OCI-LY3 (cell line): Measurements from ENCODE around the gene GZMM.

Experiments used
- H2AFZ ChIP-seq: fragments of 200-600, 300-600 bp; shearing (Covaris generic); 2 replicates; pipeline ENCODE4 v1.6.0; 2014; ENCODE audit warnings: antibody characterized with exemption, low read depth, low read length
- H3K27ac ChIP-seq: fragments of 200-600, 300-600 bp; sonication (generic); 2 replicates; pipeline ENCODE4 v1.5.1; 2014; ENCODE audit warnings: mild to moderate bottlenecking, low read length, moderate library complexity, mixed read lengths
- H3K27me3 ChIP-seq: fragments of 200-600, 300-600 bp; sonication (generic); 2 replicates; pipeline ENCODE4 v1.6.1; 2014; ENCODE audit warnings: low read depth, low read length, mixed read lengths
- H3K36me3 ChIP-seq: fragments of 200-600, 300-600 bp; sonication (generic); replicated peaks from 2 replicates; pipeline ENCODE3; 2014; ENCODE audit warnings: low read depth, low read length, mixed read lengths
- H3K4me1 ChIP-seq: fragments of 300-600, 200-600 bp; sonication (generic); 2 replicates; pipeline ENCODE4 v1.6.1; 2014; ENCODE audit warnings: low read length, mixed read lengths
- H3K4me2 ChIP-seq: fragments of 200-600, 300-600 bp; sonication (generic); 2 replicates; pipeline ENCODE4 v1.6.1; 2014; ENCODE audit warnings: low read length, mixed read lengths
- H3K4me3 ChIP-seq: fragments of 300-600, 200-600 bp; sonication (generic); 2 replicates; pipeline ENCODE4 v1.5.1; 2014; ENCODE audit warnings: antibody characterized with exemption, mild to moderate bottlenecking, low read length, moderate library complexity
- H3K79me2 ChIP-seq: fragments of 300-600, 200-600 bp; shearing (Covaris generic); 2 replicates; pipeline ENCODE4 v1.6.1; 2014; ENCODE audit warnings: mild to moderate bottlenecking, low read length, mixed read lengths
- H3K9ac ChIP-seq: fragments of 300-600, 200-600 bp; shearing (Covaris generic); 2 replicates; pipeline ENCODE4 v1.6.0; 2014; ENCODE audit warnings: mild to moderate bottlenecking, low read length, moderate library complexity
- H3K9me3 ChIP-seq: fragments of 200-600, 300-600 bp; shearing (Covaris generic); 2 replicates; pipeline ENCODE4 v1.6.1; 2014; ENCODE audit warnings: low read length, mixed read lengths; ENCODE audit not compliant: insufficient read depth
- H4K20me1 ChIP-seq: fragments of 200-600, 300-600 bp; sonication (generic); 2 replicates; pipeline ENCODE4 v1.6.1; 2016; ENCODE audit warnings: low read length, mixed read lengths; ENCODE audit not compliant: insufficient read depth
- EZH2phosphoT487 ChIP-seq: fragments of 200-600 bp; shearing (Covaris generic); IDR thresholded peaks from 2 replicates; pipeline ENCODE4 v1.6.1; 2018; ENCODE audit warnings: antibody characterized with exemption, mixed run types, low read depth
- TF ChIP-seq, protein P1 (sequence below): fragments of 200-600, 300-600 bp; sonication (generic); IDR thresholded peaks from 2 replicates; pipeline ENCODE4 v1.5.1; 2014; ENCODE audit warnings: antibody characterized with exemption, low read length, low read depth

The GZMM gene

DNA sequence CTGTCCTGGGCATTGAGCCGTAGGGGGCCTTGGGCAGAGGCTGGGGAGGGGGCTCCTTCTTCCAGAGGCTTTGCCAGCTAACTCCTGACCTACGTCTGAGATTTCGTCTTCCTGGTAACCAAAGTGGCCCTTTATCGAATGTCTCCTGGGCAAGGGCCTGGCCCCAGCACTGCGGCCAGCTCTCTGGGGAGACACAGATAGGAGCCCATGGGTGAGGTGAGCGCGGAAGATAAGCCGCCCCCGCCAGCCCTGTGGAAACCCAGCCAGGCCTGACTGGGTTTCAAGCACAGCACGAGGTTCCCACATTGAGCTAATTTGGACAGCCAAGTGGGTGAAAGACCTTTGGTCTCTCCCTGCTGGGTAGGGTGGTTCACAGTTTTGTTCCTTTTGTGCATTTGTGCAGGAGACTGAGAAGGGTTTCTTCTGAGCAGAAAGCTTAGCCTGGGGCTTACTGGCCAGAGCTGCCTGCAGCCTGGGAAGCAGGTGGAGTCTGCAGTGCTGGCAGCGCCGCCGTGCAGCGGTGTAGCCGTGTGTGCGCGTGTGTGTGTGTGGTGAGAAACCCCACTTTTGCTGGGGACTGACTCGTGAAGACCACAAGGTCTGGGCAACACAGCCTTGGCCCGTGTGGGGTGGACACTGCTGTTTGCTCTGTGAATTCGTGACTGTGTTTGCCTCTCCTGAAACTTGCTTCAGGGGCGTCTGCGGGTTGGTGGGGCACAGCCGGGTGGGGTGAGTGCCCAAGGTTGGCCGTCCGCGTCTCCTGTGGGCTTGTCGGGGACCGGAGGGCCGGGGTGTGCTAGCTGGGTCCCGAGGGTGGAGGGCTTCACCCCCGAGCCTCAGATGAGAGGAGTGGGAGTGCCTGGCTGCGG lies 31.0 kb downstream of the GZMM start:
- Histone ChIP-seq H3K27ac (no peak overlapping the region), H3K27me3 (no peaks in the 10 kb centered on the region), H3K9ac (no peak overlapping the region), H3K4me2 (peak overlapping the region; percentile 18), H3K4me3 (peak overlapping the region; percentile 17; the same call in 1 of the 2 replicates), H4K20me1 (peaks cover 66% of the 10 kb centered on the region), H2AFZ (no peak overlapping the region), H3K9me3 (no peaks in the 10 kb centered on the region), H3K36me3 (peaks cover 33% of the 10 kb centered on the region), H3K79me2 (peaks cover 75% of the 10 kb centered on the region), H3K4me1 (peaks cover 17% of the 10 kb centered on the region)
- TF ChIP-seq EZH2phosphoT487, result no peak
- TF ChIP-seq, protein P1, sequence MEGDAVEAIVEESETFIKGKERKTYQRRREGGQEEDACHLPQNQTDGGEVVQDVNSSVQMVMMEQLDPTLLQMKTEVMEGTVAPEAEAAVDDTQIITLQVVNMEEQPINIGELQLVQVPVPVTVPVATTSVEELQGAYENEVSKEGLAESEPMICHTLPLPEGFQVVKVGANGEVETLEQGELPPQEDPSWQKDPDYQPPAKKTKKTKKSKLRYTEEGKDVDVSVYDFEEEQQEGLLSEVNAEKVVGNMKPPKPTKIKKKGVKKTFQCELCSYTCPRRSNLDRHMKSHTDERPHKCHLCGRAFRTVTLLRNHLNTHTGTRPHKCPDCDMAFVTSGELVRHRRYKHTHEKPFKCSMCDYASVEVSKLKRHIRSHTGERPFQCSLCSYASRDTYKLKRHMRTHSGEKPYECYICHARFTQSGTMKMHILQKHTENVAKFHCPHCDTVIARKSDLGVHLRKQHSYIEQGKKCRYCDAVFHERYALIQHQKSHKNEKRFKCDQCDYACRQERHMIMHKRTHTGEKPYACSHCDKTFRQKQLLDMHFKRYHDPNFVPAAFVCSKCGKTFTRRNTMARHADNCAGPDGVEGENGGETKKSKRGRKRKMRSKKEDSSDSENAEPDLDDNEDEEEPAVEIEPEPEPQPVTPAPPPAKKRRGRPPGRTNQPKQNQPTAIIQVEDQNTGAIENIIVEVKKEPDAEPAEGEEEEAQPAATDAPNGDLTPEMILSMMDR, result no peak

DNA sequence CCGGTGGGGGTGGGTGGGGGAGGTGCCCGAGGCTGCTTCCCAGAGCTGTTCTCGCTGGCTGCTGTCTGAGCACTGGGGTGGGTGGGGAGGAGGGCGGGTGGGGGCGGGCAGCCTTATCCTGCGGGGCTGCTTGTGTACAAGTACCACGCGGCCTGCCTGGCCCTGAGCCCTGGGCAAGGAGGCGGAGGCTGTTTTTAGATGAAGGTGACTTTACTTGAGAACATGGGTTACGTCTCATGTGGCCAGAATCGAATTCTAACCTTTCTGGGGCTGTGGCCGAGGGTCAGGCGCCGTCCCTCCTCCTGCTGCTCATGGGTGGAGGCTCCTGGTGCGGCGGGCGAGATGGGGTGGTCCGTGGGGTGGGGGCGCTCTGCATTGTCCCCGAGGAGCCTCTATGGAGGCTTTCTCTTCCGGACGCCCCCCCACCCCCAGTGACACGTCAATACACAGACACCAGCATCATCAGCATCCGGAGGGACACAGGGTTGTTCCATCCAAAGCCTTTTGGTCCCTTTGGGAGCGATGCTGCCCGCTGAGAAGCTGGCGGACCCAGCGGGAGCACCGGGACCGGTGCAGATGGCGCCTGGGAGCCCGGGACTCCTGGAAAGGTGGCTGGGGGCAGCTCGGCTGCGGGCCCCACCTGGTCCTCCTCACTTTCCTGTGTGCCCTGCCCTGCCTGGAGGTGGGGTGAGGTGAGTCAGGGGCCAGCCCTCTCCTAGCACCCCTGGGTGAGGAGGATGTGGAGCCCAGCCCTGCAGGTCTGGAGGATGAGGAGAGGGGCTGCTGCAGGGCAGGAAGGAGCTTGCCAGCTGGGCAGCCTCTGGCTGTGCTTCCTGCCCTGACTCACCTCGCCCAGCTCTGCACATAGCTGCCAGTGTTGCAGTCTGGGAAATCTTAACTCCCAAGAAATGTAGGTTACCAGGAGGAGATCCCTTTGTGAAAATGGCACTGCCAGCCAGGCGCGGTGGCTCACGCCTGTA lies 32.0 kb downstream of the GZMM start:
- Histone ChIP-seq H2AFZ (no peak overlapping the region), H3K4me2 (no peak overlapping the region), H3K36me3 (peaks cover 36% of the 10 kb centered on the region), H3K4me3 (no peak overlapping the region), H3K79me2 (peaks cover 82% of the 10 kb centered on the region), H4K20me1 (peaks cover 73% of the 10 kb centered on the region), H3K27ac (no peak overlapping the region), H3K4me1 (peaks cover 17% of the 10 kb centered on the region), H3K27me3 (no peaks in the 10 kb centered on the region), H3K9ac (no peak overlapping the region), H3K9me3 (no peaks in the 10 kb centered on the region)
- TF ChIP-seq, protein P1, result no peak
- no peak for TF ChIP-seq EZH2phosphoT487

DNA sequence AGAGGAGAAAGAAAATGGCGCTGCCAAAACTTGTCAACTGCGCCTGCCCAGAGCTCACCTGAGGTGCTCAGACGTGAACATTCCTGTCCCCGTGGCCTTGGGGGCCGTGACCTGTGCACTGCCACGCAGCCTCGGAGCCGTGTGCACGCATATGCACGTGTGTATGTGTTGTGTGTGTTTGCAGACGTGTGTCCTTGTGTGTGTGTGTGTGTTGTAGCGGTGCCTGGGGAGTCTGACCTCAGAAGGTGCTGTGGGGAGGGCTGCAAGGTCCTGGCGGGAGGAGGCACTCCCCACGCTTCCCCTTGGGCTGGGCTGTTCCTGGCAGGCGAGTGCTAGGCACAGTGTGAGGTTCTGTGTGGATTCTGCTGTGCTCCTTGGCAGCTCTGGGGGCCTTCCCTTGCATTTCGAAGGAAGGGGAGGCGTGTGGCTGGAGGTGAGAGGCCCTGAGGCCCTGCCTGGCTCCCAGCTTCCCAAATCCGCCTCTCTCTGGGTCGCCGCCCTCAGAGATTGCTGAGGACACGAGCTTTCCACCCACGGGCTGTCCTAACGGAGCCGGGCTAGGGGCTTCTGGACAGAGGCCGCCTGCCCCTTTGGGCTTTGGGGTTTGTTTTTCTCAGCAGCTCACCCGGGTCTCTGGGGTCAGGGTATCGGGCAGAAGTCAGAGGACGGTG lies 33.0 kb downstream of the GZMM start:
- Histone ChIP-seq H2AFZ (no peak overlapping the region), H4K20me1 (peaks cover 78% of the 10 kb centered on the region), H3K27ac (no peak overlapping the region), H3K27me3 (no peaks in the 10 kb centered on the region), H3K4me2 (no peak overlapping the region), H3K79me2 (peaks cover 82% of the 10 kb centered on the region), H3K4me3 (no peak overlapping the region), H3K9me3 (no peaks in the 10 kb centered on the region), H3K9ac (no peak overlapping the region), H3K36me3 (peaks cover 44% of the 10 kb centered on the region), H3K4me1 (peaks cover 17% of the 10 kb centered on the region)
- TF ChIP-seq, protein P1, result no peak
- no peak for TF ChIP-seq EZH2phosphoT487
